Measurements from ENCODE around the gene DIPK2B.

Gene DIPK2B, protein sequence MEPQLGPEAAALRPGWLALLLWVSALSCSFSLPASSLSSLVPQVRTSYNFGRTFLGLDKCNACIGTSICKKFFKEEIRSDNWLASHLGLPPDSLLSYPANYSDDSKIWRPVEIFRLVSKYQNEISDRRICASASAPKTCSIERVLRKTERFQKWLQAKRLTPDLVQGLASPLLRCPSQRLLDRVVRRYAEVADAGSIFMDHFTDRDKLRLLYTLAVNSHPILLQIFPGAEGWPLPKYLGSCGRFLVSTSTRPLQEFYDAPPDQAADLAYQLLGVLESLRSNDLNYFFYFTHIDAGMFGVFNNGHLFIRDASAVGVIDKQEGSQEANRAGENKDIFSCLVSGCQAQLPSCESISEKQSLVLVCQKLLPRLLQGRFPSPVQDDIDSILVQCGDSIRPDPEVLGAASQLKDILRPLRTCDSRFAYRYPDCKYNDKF

DNA sequence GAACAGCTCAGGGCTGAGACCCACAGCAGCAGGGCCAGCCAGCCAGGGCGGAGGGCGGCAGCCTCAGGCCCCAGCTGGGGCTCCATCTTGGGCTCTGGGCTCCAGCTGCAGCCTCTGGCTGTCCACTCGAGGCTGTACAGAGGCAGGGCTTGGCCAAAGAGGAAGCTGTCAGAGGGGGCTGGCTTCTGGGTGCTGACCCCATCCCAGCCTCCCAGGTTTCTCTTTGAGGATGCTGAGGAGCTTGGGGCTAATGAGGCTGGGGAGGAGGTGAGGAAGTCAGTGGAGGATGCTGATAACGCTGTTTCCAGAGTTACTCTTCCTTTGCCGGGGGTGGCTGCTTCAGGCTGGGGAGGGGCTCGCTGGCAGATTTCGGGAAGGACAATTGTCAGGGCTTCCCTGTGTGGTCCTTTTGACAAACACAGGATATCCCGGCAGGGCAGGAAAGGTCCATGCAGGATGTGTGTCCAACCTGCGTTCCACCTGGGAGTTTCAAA, at the start of gene DIPK2B:
DIPK2B (minus strand) TSS at position 136 of the 494 bp plus-strand sequence; CDS start at position 86, 50 bp downstream.
- H3K27ac ChIP-seq = no peak within 1 kb of the TSS
- no peak for DNase-seq (ENCODE audit: low spot score)
- no peak for TF ChIP-seq CTCF (conservative IDR thresholded peaks at IDR 0.05; ENCODE audit: low read depth)
- POLR2A ChIA-PET (ENCODE audit: low non-redundant PET) = no interaction called here
- CTCF ChIA-PET = interaction anchor here (0.6 to 1.6 kb wide), 2 partner anchors 14 to 587 kb away, joined by 3 to 4 read pairs; no protein-coding TSS in a partner anchor

DNA sequence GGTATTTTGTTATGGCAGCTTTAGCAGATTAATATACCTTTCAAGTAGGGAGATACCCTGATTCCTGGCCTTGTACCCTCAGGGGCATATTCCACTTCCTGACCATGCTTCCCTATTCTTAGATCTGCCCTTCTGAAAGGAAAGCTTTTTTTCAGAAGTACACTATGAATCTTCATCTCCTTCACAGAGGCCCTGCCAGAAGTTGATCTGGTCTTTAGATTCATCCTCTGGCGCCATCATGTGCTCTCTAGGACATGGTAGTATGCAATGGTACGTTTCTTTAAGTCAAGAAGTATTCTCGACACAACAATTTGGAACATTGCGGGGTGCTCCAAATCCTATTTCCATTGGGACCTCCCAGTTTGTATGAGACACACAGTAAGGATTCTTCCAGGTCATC, 39.6 kb upstream of the DIPK2B start:
- CTCF ChIA-PET = no interaction called here
- TF ChIP-seq CTCF (conservative IDR thresholded peaks at IDR 0.05; ENCODE audit: low read depth) = no peak
- H3K27ac ChIP-seq = no peak overlapping the region
- no peak for DNase-seq (ENCODE audit: low spot score)
- POLR2A ChIA-PET (ENCODE audit: low non-redundant PET) = no interaction called here

DNA sequence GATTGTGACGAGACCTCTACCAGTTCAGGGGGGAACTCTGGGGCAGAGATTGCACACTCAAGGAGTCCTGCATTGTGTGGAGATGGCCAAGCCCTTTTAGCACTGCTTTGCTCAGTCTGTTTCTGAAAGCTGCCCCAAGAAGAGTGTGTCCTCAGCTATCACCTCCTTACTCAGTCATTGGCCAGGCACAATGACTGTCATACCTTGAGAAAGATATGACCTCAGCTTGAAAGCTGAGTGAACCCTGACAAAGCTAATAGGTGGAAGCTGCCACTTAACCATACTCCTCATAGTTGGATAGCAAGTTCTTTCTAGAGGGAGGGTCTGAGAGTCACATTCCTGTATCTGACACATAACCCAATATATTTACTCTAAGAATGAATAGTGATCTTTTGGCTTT, 37.8 kb upstream of the DIPK2B start:
- ChIA-PET POLR2A (ENCODE audit: low non-redundant PET) (no interaction called here), CTCF (interaction anchor here (0.7 kb wide), 1 partner anchor 104 kb away, joined by 3 read pairs; no protein-coding TSS in a partner anchor)
- no peak for DNase-seq (ENCODE audit: low spot score)
- TF ChIP-seq CTCF (conservative IDR thresholded peaks at IDR 0.05; ENCODE audit: low read depth) = no peak
- H3K27ac ChIP-seq = no peak overlapping the region

GRCh38 chrX:45233531-45233930, 32.9 kb upstream of the DIPK2B start:
- ChIA-PET CTCF (interaction anchor here (0.6 kb wide), 1 partner anchor 37 kb away, joined by 4 read pairs; no protein-coding TSS in a partner anchor), POLR2A (ENCODE audit: low non-redundant PET) (no interaction called here)
- TF ChIP-seq CTCF (conservative IDR thresholded peaks at IDR 0.05; ENCODE audit: low read depth) = no peak
- H3K27ac ChIP-seq = no peak overlapping the region
- no peak for DNase-seq (ENCODE audit: low spot score)

DNA sequence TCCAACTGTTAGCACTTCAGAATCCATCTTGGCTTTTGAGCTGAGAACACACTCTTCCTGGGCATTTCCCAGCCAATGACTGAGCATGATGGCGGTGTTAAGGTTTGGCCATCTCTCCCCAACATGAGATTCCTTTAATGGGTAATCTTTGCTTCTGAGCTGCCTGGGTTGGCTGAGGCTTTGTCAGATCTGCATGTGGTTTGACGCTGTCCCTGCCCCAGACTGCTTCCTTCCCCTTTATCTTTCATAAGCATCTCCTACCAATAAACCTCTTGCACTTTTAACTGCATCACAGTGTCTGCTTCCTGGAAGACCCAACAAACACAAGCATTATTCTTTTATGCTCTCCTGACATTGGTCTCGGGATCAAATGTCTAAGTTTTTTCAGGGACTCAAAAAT, 31.5 kb upstream of the DIPK2B start:
- ChIA-PET POLR2A (ENCODE audit: low non-redundant PET) (no interaction called here), CTCF (no interaction called here)
- no peak for TF ChIP-seq CTCF (conservative IDR thresholded peaks at IDR 0.05; ENCODE audit: low read depth)
- no peak overlapping the region for H3K27ac ChIP-seq
- DNase-seq (ENCODE audit: low spot score) = no peak

GRCh38 chrX:45230410-45230809, 29.7 kb upstream of the DIPK2B start:
- CTCF ChIA-PET = no interaction called here
- POLR2A ChIA-PET (ENCODE audit: low non-redundant PET) = no interaction called here
- no peak for TF ChIP-seq CTCF (conservative IDR thresholded peaks at IDR 0.05; ENCODE audit: low read depth)
- H3K27ac ChIP-seq = no peak overlapping the region
- no peak for DNase-seq (ENCODE audit: low spot score)

All from RWPE1 (cell line).